ENCODE data around the gene PEG3. TPM values are rescaled to one million over a fixed set of nuclear protein-coding genes. Genes with fewer than 3 reads are reported as not detected.

The PEG3 gene
- total RNA-seq, result 0.51 and 0.53 TPM in 2 replicates

GRCh38 chr19:56840451-56841192, at the start of gene PEG3, which contains the start of gene ZIM2:
TSS of gene PEG3 (minus strand) at chr19:56840726. CDS start at chr19:56824655, 16,071 bp downstream.
TSS of gene ZIM2 (minus strand) at chr19:56840726. CDS start at chr19:56824277, 16,449 bp downstream.
- TF ChIP-seq, protein P1, sequence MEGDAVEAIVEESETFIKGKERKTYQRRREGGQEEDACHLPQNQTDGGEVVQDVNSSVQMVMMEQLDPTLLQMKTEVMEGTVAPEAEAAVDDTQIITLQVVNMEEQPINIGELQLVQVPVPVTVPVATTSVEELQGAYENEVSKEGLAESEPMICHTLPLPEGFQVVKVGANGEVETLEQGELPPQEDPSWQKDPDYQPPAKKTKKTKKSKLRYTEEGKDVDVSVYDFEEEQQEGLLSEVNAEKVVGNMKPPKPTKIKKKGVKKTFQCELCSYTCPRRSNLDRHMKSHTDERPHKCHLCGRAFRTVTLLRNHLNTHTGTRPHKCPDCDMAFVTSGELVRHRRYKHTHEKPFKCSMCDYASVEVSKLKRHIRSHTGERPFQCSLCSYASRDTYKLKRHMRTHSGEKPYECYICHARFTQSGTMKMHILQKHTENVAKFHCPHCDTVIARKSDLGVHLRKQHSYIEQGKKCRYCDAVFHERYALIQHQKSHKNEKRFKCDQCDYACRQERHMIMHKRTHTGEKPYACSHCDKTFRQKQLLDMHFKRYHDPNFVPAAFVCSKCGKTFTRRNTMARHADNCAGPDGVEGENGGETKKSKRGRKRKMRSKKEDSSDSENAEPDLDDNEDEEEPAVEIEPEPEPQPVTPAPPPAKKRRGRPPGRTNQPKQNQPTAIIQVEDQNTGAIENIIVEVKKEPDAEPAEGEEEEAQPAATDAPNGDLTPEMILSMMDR (IDR thresholded peaks at IDR 0.05; ENCODE audit: insufficient read depth, low read length, severe bottlenecking), result no peak
- Histone ChIP-seq H3K36me3 (ENCODE audit: control insufficient read depth, insufficient read depth, low read length) (no peaks in the 10 kb centered on the region), H3K27me3 (ENCODE audit: control insufficient read depth, insufficient read depth, low read length) (no peaks in the 10 kb centered on the region), H3K4me3 (ENCODE audit: low read depth, low read length) (no peak within 1 kb of the TSS)
- FAIRE-seq (no peak), DNase-seq (ENCODE audit: low read depth) (no peak)

- DNase-seq (ENCODE audit: low read depth) (no peak), FAIRE-seq (no peak)
- no peaks in the 10 kb centered on the region for H3K36me3 ChIP-seq (ENCODE audit: control insufficient read depth, insufficient read depth, low read length)
- no peak overlapping the region for H3K4me3 ChIP-seq (ENCODE audit: low read depth, low read length)
- TF ChIP-seq, protein P1 (IDR thresholded peaks at IDR 0.05; ENCODE audit: insufficient read depth, low read length, severe bottlenecking), result no peak
- no peaks in the 10 kb centered on the region for H3K27me3 ChIP-seq (ENCODE audit: control insufficient read depth, insufficient read depth, low read length)
Measured at GRCh38 chr19:56885173-56885985, 44.9 kb upstream of the PEG3 start.

DNA sequence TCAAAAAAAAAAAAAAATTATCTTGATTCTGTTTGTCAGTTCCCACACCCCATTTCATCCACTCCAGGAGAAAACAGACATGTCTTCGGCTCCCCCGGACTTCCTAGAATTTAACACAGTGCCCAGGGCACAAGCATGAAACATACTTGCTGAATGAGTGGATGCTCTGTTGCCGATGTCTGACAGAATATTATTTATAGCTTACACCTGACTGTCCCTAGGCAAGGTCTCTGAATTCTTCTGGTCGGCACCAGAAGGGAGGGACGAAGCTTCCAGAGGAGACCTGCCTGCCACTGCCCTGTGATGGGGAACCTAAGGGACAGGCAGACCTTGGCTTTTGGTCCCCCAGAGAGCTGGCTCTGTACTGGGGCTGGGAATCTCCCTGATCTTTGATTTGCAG, 43.9 kb upstream of the PEG3 start:
- DNase-seq (ENCODE audit: low read depth), result no peak
- Histone ChIP-seq H3K4me3 (ENCODE audit: low read depth, low read length) (no peak overlapping the region), H3K27me3 (ENCODE audit: control insufficient read depth, insufficient read depth, low read length) (no peaks in the 10 kb centered on the region), H3K36me3 (ENCODE audit: control insufficient read depth, insufficient read depth, low read length) (no peaks in the 10 kb centered on the region)
- FAIRE-seq, result no peak
- TF ChIP-seq, protein P1 (IDR thresholded peaks at IDR 0.05; ENCODE audit: insufficient read depth, low read length, severe bottlenecking), result no peak

DNA sequence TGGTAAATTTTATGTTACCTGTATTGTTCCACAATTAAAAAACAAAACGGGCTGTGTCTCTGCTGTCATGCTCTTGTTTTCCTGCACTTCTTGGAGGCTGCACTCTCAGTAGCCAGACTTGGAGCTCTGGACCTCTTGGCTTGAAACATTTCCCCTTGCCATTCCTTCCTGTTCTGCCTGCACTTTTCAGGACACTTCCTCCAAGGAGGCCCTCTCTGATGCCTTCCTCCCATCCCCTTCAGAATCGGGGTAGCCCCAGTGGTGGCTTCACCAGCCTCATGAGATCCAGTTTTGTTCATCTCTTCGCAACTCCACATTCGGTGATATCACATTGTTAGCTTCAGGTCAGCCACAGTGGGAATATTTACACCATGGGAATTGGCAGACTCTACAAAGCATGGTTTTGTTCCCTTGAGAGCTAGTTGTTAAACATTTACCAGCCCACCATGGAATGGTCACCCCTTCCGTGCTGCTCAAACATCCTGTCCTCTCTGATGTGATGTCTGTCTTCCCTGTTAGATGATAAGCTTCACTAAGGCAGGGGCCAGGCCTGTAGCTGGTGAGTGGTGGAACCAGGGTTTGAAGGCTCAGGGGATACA, 40.2 kb upstream of the PEG3 start:
- FAIRE-seq (no peak), DNase-seq (ENCODE audit: low read depth) (no peak)
- Histone ChIP-seq H3K4me3 (ENCODE audit: low read depth, low read length) (no peak overlapping the region), H3K36me3 (ENCODE audit: control insufficient read depth, insufficient read depth, low read length) (no peaks in the 10 kb centered on the region), H3K27me3 (ENCODE audit: control insufficient read depth, insufficient read depth, low read length) (no peaks in the 10 kb centered on the region)
- TF ChIP-seq, protein P1 (IDR thresholded peaks at IDR 0.05; ENCODE audit: insufficient read depth, low read length, severe bottlenecking), result no peak

- no peak for FAIRE-seq
- no peak for DNase-seq (ENCODE audit: low read depth)
- Histone ChIP-seq H3K27me3 (ENCODE audit: control insufficient read depth, insufficient read depth, low read length) (no peaks in the 10 kb centered on the region), H3K36me3 (ENCODE audit: control insufficient read depth, insufficient read depth, low read length) (no peaks in the 10 kb centered on the region), H3K4me3 (ENCODE audit: low read depth, low read length) (no peak overlapping the region)
- TF ChIP-seq, protein P1 (IDR thresholded peaks at IDR 0.05; ENCODE audit: insufficient read depth, low read length, severe bottlenecking), result no peak
Measured at GRCh38 chr19:56877069-56877715, 36.7 kb upstream of the PEG3 start.
